Body of pancreas (tissue), 4 donors: ENCODE measurements around the gene HOXD10. TPM values are rescaled to one million over a fixed set of nuclear protein-coding genes. Genes with fewer than 3 reads are reported as not detected.

Source experiments
- ATAC-seq: fragments of 150-250 bp; one replicate; pipeline ENCODE4 v1.9.1; 2016
- DNase-seq, 4 donors: peaks; one replicate each; pipeline ENCODE4 v3.0.0-alpha.2; 2019
- H3K27ac ChIP-seq, 4 donors: fragments of 200-600 bp; sonication (generic); 1 replicate in 3 of 4; 2 replicates in 1 of 4; pipeline versions ENCODE4 v1.5.1 to v1.6.1; 2016 to 2019; ENCODE audit warnings: mild to moderate bottlenecking in 1 of 4, mixed read lengths in 1 of 4, moderate library complexity in 1 of 4
- H3K27me3 ChIP-seq, 2 donors: fragments of 200-600 bp; sonication (generic); one replicate each; pipeline ENCODE4 v1.6.0; 2016; ENCODE audit warnings: mild to moderate bottlenecking in 1 of 2
- H3K36me3 ChIP-seq, 2 donors: fragments of 200-600 bp; sonication (generic); replicated peaks in 1 of 2; 2 replicates each; pipeline ENCODE4 v1.5.1; 2016; ENCODE audit warnings: low read depth in 2 of 2; ENCODE audit not compliant: insufficient read depth in 1 of 2
- H3K4me1 ChIP-seq: fragments of 200-600 bp; sonication (generic); one replicate; pipeline ENCODE4 v1.6.0; 2016
- H3K4me3 ChIP-seq, 2 donors: fragments of 200-600 bp; sonication (generic); 1 replicate in 1 of 2; 2 replicates in 1 of 2; pipeline ENCODE4 v1.5.1; 2016 to 2019
- H3K9me3 ChIP-seq, 3 donors: fragments of 200-600 bp; sonication (generic); 1 replicate in 2 of 3; 2 replicates in 1 of 3; pipeline ENCODE4 v1.5.1; 2016
- POLR2A ChIP-seq, 3 donors: fragments of 450-650 bp; IDR thresholded peaks; one replicate each; pipeline ENCODE4 v1.6.1; 2016; ENCODE audit warnings: antibody characterized with exemption in 3 of 3, mild to moderate bottlenecking in 2 of 3
- WGBS, 2 donors: methylation state at CpG; one replicate each; pipeline ENCODE4 v1.1.5; 2017; 5-methylcytosine and 5-hydroxymethylcytosine counted together
- intact Hi-C: fragments of 100-400 bp; cut with DNase I; formaldehyde crosslinking; loops from one replicate; pipeline ENCODE4 v1.15.1; 2023
- total RNA-seq, 2 donors: library from RNA; depleted of rRNA; stranded (reverse); fragments of >200 nt; gene quantifications; one replicate each; pipeline ENCODE4 v1.1.0, GENCODE V29; 2016
- TF ChIP-seq, protein P1 (sequence below), 7 experiments: fragments of 450-650 bp in 4 of 7; fragments of 200-600 bp in 3 of 7; sonication (generic) in 3 of 7; IDR thresholded peaks; one replicate each; pipeline ENCODE4 v1.5.1; 2016 to 2019; ENCODE audit warnings: antibody characterized with exemption in 7 of 7

The HOXD10 gene
- total RNA-seq, 2 donors from 2014 or later: 0.26 TPM; not detected in 1

DNA sequence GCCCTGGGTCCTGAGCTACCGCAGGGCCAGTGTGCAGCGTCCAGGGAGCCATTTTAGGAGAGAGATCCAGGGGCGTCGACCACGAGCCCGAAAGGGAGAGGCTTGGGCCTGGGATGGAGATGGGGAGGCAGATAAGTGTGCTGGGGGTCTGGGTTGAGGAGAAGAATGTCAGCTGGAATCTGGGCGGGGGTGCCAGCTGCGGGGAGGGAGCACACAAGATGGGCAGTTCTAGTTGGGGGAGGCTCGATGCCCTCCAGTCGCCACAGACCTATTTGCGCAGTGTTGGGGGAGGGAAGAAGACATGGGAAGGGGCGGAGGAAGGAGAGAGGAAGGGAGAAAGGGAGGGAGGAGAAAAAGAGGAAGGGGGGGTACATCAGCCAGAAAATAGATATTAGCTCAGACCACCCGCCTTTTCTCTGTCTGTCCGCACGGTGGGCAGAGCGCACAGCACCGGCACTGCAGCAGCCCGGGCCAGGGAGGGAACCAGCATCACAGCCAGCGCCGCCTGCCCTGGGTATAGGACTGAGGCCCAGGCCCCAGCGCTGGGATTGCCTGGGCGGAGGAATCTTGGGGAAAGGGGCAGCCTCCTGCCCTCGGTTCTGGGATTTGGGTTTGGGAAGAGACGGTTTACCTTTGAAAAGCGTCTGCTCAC is 11.4 kb upstream of the HOXD10 start:
- peaks cover 0 to 63% of the 10 kb centered on the region in 2 donors for H3K27me3 ChIP-seq
- no peak overlapping the region for H3K4me3 ChIP-seq
- 2 to 7% methylated on average over 23 to 25 of the region's 25 CpGs for WGBS, 2 donors
- DNase-seq: no peak
- no peaks in the 10 kb centered on the region for H3K9me3 ChIP-seq
- peaks cover 22% of the 10 kb centered on the region for H3K4me1 ChIP-seq
- no peaks in the 10 kb centered on the region for H3K36me3 ChIP-seq
- no peak for TF ChIP-seq POLR2A (IDR thresholded peaks at IDR 0.05)
- TF ChIP-seq, protein P1, sequence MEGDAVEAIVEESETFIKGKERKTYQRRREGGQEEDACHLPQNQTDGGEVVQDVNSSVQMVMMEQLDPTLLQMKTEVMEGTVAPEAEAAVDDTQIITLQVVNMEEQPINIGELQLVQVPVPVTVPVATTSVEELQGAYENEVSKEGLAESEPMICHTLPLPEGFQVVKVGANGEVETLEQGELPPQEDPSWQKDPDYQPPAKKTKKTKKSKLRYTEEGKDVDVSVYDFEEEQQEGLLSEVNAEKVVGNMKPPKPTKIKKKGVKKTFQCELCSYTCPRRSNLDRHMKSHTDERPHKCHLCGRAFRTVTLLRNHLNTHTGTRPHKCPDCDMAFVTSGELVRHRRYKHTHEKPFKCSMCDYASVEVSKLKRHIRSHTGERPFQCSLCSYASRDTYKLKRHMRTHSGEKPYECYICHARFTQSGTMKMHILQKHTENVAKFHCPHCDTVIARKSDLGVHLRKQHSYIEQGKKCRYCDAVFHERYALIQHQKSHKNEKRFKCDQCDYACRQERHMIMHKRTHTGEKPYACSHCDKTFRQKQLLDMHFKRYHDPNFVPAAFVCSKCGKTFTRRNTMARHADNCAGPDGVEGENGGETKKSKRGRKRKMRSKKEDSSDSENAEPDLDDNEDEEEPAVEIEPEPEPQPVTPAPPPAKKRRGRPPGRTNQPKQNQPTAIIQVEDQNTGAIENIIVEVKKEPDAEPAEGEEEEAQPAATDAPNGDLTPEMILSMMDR (IDR thresholded peaks at IDR 0.05): no peak
- no peak for ATAC-seq
- intact Hi-C loops: no loop called here
- H3K27ac ChIP-seq: no peak overlapping the region

DNA sequence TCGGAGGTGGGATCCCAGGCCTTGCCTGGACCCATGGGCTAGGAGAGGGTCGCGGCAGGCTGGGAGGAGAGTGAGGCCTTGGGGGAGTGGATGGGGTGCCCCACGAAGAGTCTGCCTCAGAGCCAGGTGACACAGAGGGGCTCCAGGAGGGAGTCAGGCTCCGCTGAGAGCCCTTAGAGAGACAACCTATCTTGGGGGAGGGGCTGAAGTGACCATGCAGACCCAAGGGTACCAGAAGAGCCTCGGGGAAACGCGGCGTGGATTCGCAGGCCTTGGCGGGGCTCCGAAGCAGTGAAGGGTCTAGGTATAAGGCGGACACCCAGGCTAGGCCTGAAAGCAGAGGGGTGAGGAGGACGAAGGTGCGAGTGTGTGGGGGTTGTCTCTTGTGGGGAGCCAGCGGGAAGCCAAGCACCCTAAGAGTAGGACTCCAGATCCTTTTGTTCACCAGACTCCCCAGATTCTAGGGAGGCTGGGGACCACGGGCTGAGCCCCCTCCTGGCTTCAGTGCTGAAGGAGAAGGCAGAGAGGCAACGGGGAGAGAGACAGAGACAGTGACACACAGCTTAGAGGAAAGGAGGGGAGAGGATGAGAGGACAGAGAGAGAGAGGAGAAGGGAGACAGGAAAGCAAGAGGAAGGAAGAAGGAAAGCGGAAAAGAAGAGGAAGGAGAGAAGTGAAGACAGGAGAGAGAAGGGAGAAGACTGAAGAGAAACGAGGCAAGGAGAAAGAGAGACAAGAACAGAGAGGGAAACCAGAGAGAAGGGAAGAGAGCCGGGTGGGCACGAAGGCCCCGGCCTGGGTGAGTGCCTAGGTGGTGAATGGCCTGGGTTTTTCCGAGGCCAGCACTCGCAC is 10.6 kb upstream of the HOXD10 start:
- intact Hi-C loops: no loop called here
- H3K27ac ChIP-seq: no peak overlapping the region

DNA sequence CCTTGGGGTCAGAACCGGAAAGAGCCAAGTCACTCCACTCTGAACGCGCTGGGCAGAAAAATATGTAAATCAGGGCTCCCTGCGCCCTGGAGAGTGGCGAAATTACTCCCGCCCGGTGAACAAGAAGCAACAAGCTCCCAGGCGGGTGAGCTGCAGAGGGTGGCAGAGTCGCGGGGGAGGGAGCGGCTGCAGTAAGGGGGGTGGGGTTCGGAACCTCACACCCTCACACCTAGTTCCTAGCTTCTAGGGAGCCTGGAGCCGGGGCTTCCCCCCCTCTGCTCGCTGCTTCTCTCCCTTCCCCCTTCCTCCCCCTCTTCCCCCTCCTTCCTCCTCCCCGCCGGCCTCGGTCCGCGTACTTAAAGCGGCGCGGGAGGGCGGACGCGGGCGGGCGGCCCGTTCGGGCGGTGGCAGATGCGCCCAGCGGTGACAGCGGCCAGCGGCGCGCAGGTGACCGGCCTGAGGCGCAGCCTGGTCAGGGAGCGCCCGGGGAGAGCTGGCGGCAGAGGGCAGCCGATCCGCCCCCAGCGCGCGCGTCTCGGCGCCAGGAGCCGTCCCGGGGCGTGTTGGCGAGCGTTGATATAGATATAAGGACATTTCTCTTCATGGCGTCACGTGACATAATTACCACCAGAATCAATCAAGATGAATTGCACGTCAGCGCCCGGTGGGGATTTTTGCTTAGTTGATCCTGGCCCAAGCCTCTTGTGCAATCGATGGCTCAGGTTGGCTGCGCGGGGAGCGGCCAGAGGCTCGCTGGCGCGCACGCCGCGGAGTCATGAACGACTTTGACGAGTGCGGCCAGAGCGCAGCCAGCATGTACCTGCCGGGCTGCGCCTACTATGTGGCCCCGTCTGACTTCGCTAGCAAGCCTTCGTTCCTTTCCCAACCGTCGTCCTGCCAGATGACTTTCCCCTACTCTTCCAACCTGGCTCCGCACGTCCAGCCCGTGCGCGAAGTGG is 9.7 kb upstream of the HOXD10 start, which contains the start of gene HOXD11:
HOXD11 (plus strand) TSS at position 700 of the 959 bp plus-strand sequence; CDS start at position 776, 76 bp downstream.
- intact Hi-C loops: no loop called here
- Histone ChIP-seq H3K4me1 (peaks cover 22% of the 10 kb centered on the region), H3K27me3 (peaks cover 0 to 72% of the 10 kb centered on the region in 2 donors), H3K9me3 (no peaks in the 10 kb centered on the region), H3K4me3 (no peak within 1 kb of the TSS), H3K27ac (no peak within 1 kb of the TSS), H3K36me3 (no peaks in the 10 kb centered on the region)
- TF ChIP-seq POLR2A (IDR thresholded peaks at IDR 0.05): no peak
- TF ChIP-seq, protein P1 (IDR thresholded peaks at IDR 0.05): no peak
- peak; percentile 62 for ATAC-seq
- 0 to 2% methylated on average over 8 to 71 of the region's 85 CpGs for WGBS, 2 donors
- peak in 2 of 4 donors; percentile 31 to 42 for DNase-seq

More for the DNA sequence above, 10.6 kb upstream of the HOXD10 start:
- no peak for ATAC-seq
- H3K27me3 ChIP-seq: peaks cover 0 to 64% of the 10 kb centered on the region in 2 donors
- H3K36me3 ChIP-seq: no peaks in the 10 kb centered on the region
- TF ChIP-seq, protein P1 (IDR thresholded peaks at IDR 0.05): no peak
- no peak for TF ChIP-seq POLR2A (IDR thresholded peaks at IDR 0.05)
- H3K4me1 ChIP-seq: peaks cover 22% of the 10 kb centered on the region
- no peak overlapping the region for H3K4me3 ChIP-seq
- 3 to 6% methylated on average over 25 of the region's 25 CpGs for WGBS, 2 donors
- H3K9me3 ChIP-seq: no peaks in the 10 kb centered on the region
- DNase-seq: no peak

DNA sequence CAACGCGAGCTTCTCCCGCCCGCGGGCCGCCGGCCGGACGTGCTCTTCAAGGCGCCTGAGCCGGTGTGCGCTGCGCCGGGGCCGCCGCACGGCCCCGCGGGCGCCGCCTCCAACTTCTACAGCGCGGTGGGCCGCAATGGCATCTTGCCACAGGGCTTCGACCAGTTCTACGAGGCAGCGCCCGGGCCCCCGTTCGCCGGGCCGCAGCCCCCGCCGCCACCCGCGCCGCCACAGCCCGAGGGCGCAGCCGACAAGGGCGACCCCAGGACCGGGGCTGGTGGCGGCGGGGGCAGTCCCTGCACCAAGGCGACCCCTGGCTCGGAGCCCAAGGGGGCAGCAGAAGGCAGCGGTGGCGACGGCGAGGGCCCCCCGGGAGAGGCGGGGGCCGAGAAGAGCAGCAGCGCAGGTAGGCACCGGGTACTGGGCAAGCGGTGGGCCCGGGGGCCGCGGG is 8.8 kb upstream of the HOXD10 start:
- WGBS, 2 donors: 4% methylated on average over 54 of the region's 59 CpGs; no CpG with 5 or more reads in 1 of the 2 donors
- no peak overlapping the region for H3K4me3 ChIP-seq
- peaks cover 22% of the 10 kb centered on the region for H3K4me1 ChIP-seq
- H3K9me3 ChIP-seq: no peaks in the 10 kb centered on the region
- no peaks in the 10 kb centered on the region for H3K36me3 ChIP-seq
- TF ChIP-seq POLR2A (IDR thresholded peaks at IDR 0.05): no peak
- TF ChIP-seq, protein P1 (IDR thresholded peaks at IDR 0.05): no peak
- H3K27ac ChIP-seq: no peak overlapping the region
- peaks cover 0 to 77% of the 10 kb centered on the region in 2 donors for H3K27me3 ChIP-seq
- DNase-seq (no peak), ATAC-seq (no peak)
- intact Hi-C loops: no loop called here
